GM10266 (cell line): ENCODE measurements around the gene HMOX2.

Experiments
- DNase-seq: peaks from one replicate; pipeline ENCODE4 v3.0.0; 2012; ENCODE audit errors: extremely low spot score
- CTCF ChIP-seq: IDR thresholded peaks from 2 replicates; pipeline ENCODE4 v1.5.1; 2012; ENCODE audit warnings: mild to moderate bottlenecking, low read depth; ENCODE audit not compliant: control insufficient read depth, insufficient read depth; ENCODE audit errors: missing control alignments

The HMOX2 gene

GRCh38 chr16:4533490-4533889, 57.3 kb downstream of the HMOX2 start:
- TF ChIP-seq CTCF: no peak
- DNase-seq: no peak

GRCh38 chr16:4534151-4534790, 58.1 kb downstream of the HMOX2 start:
- no peak for DNase-seq
- TF ChIP-seq CTCF: no peak

GRCh38 chr16:4535627-4536108, 59.5 kb downstream of the HMOX2 start:
- no peak for TF ChIP-seq CTCF
- no peak for DNase-seq

GRCh38 chr16:4536391-4537106, 60.4 kb downstream of the HMOX2 start:
- no peak for TF ChIP-seq CTCF
- DNase-seq: no peak

- DNase-seq: no peak
- no peak for TF ChIP-seq CTCF
Measured at GRCh38 chr16:4537376-4538343, 61.5 kb downstream of the HMOX2 start.

- DNase-seq: peak; percentile 96
- TF ChIP-seq CTCF: no peak
Measured at GRCh38 chr16:4538350-4539235, 62.4 kb downstream of the HMOX2 start, which contains the start of gene CDIP1. Gene CDIP1 (minus strand): TSS chr16:4538773. CDS start chr16:4514130, 24,643 bp downstream.
